ENCODE results near the gene CGA.
"Not testable (repeated sequence)": the region's sequence is repeated elsewhere in the genome, so short reads cannot be mapped to it uniquely, and the experiment has no call there.

CGA gene

GRCh38 chr6:87095087-87095509 lies at the start of gene CGA:
Gene CGA, minus strand, starts transcription at chr6:87095106. Its CDS starts 6,906 bp downstream, at chr6:87088200.
- DNase-seq, result no peak

GRCh38 chr6:87139927-87140326 lies 45.0 kb upstream of the CGA start:
- DNase-seq, result not testable (repeated sequence)

- peak; percentile 59 for DNase-seq
These were observed 44.3 kb upstream of the CGA start for GRCh38 chr6:87139236-87139635.

- DNase-seq, result no peak
These were observed 42.1 kb upstream of the CGA start for GRCh38 chr6:87136963-87137362.

- no peak for DNase-seq
These were observed 32.8 kb upstream of the CGA start for GRCh38 chr6:87127737-87128136.

- no peak for DNase-seq
These were observed 31.6 kb upstream of the CGA start for GRCh38 chr6:87126501-87126900.

GRCh38 chr6:87124074-87124473 lies 29.2 kb upstream of the CGA start:
- no peak for DNase-seq

GRCh38 chr6:87122477-87122876 lies 27.6 kb upstream of the CGA start:
- no peak for DNase-seq

GRCh38 chr6:87118054-87118453 lies 23.1 kb upstream of the CGA start:
- DNase-seq, result no peak

- DNase-seq, result no peak
These were observed 22.0 kb upstream of the CGA start for GRCh38 chr6:87116922-87117321.

- no peak for DNase-seq
These were observed 20.7 kb upstream of the CGA start for GRCh38 chr6:87115402-87116135.

- DNase-seq, result no peak
These were observed 15.7 kb upstream of the CGA start for GRCh38 chr6:87110636-87111035.

- no peak for DNase-seq
These were observed 10.9 kb upstream of the CGA start for GRCh38 chr6:87105823-87106222.

- no peak for DNase-seq
These were observed 9.8 kb upstream of the CGA start for GRCh38 chr6:87104667-87105066.

GRCh38 chr6:87103977-87104601 lies 9.2 kb upstream of the CGA start:
- no peak for DNase-seq

- no peak for DNase-seq
These were observed 7.3 kb upstream of the CGA start for GRCh38 chr6:87102151-87102621.

GRCh38 chr6:87101067-87101466 lies 6.2 kb upstream of the CGA start:
- no peak for DNase-seq

- DNase-seq, result no peak
These were observed 5.3 kb upstream of the CGA start for GRCh38 chr6:87100216-87100615.

- no peak for DNase-seq
These were observed 4.6 kb upstream of the CGA start for GRCh38 chr6:87099472-87099871.

GRCh38 chr6:87094576-87094975 lies 330 bp downstream of the CGA start:
- no peak for DNase-seq

- no peak for DNase-seq
These were observed 1.3 kb downstream of the CGA start for GRCh38 chr6:87093651-87094050.

- DNase-seq, result no peak
These were observed 1.7 kb downstream of the CGA start for GRCh38 chr6:87093199-87093598.

GRCh38 chr6:87092435-87092834 lies 2.5 kb downstream of the CGA start:
- no peak for DNase-seq

- no peak for DNase-seq
These were observed 5.8 kb downstream of the CGA start for GRCh38 chr6:87089135-87089534.

- DNase-seq, result no peak
These were observed 6.8 kb downstream of the CGA start for GRCh38 chr6:87088076-87088475.
